Hindlimb muscle (tissue), 1 donor: ENCODE data around the gene TRIOBP. TPM values are rescaled to one million over a fixed set of nuclear protein-coding genes. Genes with fewer than 3 reads are reported as not detected.

Source experiments
- DNase-seq: peaks from one replicate; pipeline ENCODE4 v3.0.0-alpha.2; 2013
- polyA plus RNA-seq: library from polyadenylated mRNA; unstranded; fragments of 120-200 nt; gene quantifications from one replicate; pipeline ENCODE4 v1.2.1, GENCODE V29; 2013; ENCODE audit not compliant: insufficient read length

Gene TRIOBP
- polyA plus RNA-seq, 1 donor, result 52.7 TPM

DNA sequence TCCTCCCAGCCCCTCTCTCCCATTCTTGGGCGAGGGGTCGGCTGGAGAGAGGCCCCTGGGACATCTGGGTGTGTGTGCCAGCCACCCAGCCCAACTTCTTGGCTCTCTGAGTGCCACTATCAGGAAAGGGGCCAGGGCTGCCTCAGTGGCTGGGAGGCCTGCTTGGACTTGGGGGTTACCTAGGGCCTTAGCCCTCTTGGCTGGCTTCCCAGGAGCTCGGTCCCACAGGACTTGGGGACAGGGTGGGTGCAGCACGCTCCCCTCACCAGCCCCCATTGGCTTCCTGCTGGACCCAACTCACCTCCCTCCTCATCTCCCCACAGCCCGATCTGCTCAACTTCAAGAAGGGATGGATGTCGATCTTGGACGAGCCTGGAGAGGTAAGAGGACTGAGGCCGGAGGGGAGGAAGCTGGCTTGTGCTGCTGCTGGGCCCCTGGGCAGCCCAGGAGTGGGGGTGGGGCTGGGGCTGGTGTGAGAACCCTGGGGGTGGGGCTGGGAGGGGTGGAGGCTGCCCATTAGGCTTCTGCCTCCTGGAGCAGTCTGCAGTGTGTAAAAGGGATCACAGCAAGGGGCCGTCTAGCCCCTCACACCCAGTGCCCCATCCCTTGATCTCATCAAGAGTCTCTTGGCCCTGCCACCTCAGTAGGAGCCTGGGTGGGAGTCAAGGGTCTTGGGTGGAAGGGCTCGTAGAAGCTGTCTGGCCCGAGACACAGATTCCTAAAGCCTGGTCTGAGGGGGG lies 54.8 kb downstream of the TRIOBP start:
- DNase-seq, result no peak

GRCh38 chr22:37752189-37753087 lies 55.6 kb downstream of the TRIOBP start:
- DNase-seq, result no peak

DNA sequence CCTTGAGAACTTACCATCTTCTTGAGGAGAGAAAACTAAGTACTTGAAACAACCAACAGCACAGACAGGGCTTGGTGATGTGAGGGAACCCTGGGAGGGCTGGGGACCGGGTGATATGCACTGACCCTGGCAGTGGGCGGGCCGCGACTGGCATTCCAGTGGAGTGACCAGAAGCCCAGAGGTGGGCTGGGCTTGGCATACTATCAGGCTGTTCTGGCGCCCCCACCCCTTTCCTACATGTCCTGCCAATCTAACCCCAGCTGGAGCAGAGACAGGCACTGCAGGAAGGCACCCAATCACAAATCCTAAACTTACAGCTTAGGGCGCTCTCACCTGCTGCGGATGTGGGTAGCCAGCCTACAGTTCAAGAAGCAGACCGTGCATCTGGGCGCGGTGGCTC lies 56.9 kb downstream of the TRIOBP start:
- no peak for DNase-seq

DNA sequence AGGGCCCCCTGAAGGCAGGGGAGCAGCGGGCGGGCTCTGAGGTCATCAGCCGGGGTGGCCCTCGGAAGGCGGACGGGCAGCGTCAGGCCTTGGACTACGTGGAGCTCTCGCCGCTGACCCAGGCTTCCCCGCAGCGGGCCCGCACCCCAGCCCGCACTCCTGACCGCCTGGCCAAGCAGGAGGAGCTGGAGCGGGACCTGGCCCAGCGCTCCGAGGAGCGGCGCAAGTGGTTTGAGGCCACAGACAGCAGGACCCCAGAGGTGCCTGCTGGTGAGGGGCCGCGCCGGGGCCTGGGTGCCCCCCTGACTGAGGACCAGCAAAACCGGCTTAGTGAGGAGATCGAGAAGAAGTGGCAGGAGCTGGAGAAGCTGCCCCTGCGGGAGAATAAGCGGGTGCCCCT lies 60.8 kb downstream of the TRIOBP start:
- DNase-seq, result no peak

GRCh38 chr22:37758694-37759093 lies 61.8 kb downstream of the TRIOBP start:
- no peak for DNase-seq

- DNase-seq, result no peak
Measured at GRCh38 chr22:37759281-37759680, 62.4 kb downstream of the TRIOBP start.

DNA sequence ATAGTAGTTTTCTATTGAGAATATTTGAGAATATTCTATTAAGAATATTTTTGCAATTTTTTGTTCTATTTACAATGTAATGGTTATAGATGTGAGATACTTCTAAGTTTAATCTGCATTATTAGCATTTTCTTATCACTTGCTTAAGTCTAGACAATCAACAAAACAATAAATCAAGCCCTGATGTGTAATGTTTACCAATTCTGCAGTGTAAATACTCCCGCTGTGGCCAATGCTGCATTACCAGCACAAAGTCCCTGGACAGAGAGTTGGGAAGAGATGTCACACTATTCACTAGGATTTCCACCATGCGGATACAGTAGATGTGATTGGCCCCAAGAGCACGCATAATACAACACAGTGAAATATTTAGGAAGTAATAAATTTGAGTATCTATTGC lies 63.3 kb downstream of the TRIOBP start:
- no peak for DNase-seq

GRCh38 chr22:37762389-37762836 lies 65.6 kb downstream of the TRIOBP start:
- DNase-seq, result no peak

DNA sequence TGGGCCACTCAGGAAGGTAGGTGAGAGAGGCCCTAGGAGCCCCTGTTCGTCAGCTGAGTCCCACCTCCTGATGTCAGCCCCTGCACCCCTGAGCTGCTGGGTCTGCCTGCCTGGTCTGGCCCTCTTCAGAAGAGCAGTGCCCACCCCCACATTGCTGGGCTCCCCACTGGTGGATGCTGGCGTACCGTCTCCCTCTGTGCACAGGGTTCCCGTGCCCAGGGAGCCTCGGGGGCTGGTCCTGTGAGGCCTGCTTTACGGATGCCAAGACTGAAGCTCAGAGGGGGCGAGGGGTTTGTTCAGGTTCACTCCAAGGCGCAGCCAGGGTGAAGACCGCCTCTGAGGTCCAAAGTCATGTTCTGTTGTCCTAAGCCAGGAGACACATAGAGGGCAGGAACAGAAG lies 66.2 kb downstream of the TRIOBP start:
- DNase-seq, result no peak

DNA sequence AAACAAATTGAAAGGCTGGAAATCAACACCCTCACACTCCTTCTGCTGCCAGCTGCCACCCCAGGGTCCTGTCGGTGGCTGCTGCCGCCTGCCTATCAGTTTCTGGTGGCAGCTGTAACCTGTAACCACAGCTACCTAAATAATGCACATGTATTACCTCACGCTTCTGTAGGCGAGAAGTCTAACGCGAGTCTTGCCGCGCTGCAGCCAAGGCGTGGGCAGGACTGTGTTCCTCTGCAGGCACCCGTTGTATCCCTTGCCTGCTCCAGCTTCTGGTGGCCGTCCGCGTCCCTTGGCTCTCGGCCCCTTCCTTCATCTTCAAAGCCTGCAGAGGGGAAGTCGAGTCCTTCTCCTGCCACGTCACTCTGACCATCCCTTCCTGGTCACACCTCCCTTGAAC lies 66.8 kb downstream of the TRIOBP start:
- DNase-seq, result no peak

GRCh38 chr22:37764622-37765021 lies 67.8 kb downstream of the TRIOBP start:
- no peak for DNase-seq

GRCh38 chr22:37765498-37765897 lies 68.7 kb downstream of the TRIOBP start:
- DNase-seq, result no peak

DNA sequence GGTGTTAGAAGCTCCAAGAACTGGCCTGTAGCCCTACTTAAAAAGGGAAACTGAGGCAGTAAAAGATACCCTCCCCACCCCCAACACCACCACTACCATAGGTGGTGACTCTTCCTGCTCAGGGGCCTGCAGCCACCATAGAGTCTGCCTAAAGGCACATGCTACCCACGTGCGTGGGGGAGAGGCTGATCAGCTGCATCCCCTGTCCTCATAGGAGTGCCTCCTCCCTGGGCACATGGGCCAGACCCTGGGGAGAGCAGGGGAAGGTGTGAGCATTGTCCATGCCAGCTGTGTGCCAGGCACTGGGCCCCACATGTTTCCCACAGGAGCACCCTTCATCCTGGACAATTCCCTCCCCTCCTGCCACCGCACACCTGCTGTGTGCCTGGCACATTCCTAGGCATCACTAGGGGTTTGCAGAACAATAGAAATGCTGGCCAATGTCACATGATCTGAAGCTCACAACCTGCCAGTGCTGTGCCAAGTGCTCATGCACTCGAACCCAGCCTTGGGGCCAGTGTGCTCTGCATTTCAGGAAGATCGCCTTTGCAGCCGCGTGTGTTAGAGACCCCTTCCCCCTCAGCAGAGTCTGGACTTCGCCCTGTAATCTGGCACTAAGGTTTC lies 69.2 kb downstream of the TRIOBP start:
- DNase-seq, result no peak

DNA sequence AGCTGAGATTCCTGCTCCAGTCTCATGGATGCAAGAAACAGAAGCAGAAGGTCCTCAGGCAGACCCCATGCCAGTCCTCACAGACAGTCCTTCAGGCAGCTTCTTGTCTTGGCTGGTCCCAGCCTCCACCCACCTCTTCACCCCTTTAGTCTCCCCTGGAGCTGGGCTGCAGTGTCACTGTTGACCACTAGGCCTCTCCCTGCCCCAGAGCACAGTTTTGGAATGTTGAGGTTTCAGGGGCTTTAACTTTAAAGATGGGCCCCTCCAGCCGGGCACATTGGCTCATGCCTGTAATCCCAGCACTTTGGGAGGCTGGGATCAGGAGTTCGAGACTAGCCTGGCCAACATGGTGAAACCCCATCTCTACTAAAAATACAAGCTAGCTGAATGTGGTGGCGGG lies 71.4 kb downstream of the TRIOBP start:
- no peak for DNase-seq

DNA sequence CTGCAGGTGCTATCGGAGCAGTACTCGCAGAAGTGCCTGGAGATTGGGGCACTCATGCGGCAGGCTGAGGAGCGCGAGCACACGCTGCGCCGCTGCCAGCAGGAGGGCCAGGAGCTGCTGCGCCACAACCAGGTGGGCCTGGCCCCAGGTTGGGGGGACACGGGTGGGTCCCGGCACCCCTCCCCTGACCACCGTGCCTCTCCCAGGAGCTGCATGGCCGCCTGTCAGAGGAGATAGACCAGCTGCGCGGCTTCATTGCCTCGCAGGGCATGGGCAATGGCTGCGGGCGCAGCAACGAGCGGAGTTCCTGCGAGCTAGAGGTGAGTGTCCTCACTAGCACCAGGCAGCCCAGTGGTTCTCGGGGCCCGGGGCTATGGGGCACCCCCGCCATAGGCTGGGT lies 72.2 kb downstream of the TRIOBP start:
- DNase-seq, result no peak

- DNase-seq, result no peak
Measured at GRCh38 chr22:37771081-37771480, 74.2 kb downstream of the TRIOBP start.

DNA sequence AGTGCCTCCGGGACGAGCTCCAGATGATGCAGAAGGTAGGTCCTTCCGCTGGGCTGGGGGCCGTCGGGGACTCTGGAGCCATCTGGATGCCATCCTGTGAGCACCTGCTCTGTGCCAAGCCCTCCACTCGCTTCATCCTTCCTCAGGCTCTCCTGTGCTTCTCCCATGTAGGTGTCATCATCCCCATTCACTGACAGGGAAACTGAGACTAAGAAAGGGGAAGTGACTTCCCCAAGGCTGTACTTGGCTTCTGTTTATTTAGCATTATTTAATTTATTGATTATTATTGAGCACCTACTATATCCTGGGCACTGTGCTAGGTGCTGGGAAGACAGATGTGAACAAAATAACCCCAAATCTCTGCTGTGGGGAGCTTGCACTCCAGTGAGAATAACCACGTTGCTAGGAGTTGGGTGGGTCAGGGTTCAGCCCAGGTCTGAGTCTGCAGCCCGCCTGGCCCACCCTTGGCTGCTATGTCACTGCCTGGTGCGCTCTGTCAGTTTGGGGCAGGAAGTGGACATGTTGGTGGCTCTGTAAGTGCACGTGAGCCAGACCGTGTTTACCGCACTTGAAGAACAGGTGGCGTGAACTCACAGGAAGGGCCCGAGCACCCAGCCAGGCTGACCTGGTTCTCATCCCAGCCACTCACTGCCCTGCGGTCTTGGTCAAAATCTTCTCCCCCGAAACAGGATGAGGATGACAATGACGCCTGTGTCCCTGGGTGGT lies 75.0 kb downstream of the TRIOBP start:
- DNase-seq, result no peak

GRCh38 chr22:37774728-37775127 lies 77.9 kb downstream of the TRIOBP start:
- DNase-seq, result no peak

DNA sequence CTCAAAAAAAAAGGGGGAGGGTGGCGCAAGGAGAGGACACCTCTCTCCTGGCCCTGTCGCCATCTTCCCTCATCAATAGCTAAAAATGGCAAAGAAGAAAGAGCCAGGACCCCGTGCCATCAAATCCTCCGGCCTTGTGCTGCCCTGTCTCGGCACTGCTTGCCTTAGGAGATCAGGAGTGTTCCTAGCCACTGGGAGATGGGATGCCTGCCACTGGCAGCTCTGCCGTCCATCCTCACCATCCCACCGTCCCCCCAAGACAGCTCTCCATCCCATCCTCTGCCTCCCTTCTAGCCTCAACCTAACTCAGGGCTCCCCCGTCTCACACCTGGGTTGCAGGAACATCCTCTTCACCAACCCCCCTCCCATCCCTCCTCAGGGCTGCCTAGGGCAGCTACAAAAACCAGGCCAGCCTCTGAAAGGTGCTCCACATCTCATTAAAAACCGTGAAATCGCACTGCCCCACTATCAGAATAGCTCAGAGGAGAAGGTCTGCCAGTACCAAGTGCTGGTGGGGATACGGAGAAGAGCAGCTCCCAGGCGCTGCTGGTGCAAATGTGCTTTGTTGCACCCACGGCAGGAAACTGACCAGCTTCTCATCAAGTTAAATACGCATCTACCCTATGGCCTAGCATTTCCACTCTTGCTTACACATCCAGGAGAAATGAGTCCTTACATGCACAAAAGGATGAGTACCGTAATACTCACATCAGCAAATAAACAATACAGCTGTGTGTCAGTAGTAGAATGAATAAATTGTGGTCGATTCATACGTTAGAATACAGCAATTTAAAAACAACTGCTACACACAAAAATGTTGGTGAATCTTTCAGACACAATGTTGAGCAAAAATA lies 79.2 kb downstream of the TRIOBP start:
- no peak for DNase-seq

DNA sequence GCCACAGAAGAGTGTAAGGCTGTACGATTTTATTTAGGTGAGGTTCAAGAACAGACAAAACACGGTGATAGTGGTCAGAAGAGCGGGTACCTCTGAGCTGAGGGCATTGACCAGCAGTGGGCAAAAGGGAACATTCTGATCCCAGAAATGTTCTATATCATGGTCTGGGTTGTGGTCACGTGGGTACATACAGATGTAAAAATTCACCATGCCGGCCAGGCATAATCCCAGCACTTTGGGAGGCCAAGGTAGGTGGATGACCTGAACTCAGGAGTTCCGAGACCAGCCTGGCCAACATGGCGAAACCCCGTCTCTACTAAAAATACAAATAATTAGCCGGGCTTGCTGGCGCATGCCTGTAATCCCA lies 79.8 kb downstream of the TRIOBP start:
- no peak for DNase-seq

- DNase-seq, result no peak
Measured at GRCh38 chr22:37777122-37777687, 80.4 kb downstream of the TRIOBP start.
